Measurements from ENCODE around the gene HBG1. TPM values are rescaled to one million over a fixed set of nuclear protein-coding genes. Genes with fewer than 3 reads are reported as not detected.

Gene HBG1
- total and polyA plus RNA-seq, 2 donors (not counting 3 experiments of a cell fraction or from before 2014, with no cell fraction given) = 0.72 TPM; not detected in 1

DNA sequence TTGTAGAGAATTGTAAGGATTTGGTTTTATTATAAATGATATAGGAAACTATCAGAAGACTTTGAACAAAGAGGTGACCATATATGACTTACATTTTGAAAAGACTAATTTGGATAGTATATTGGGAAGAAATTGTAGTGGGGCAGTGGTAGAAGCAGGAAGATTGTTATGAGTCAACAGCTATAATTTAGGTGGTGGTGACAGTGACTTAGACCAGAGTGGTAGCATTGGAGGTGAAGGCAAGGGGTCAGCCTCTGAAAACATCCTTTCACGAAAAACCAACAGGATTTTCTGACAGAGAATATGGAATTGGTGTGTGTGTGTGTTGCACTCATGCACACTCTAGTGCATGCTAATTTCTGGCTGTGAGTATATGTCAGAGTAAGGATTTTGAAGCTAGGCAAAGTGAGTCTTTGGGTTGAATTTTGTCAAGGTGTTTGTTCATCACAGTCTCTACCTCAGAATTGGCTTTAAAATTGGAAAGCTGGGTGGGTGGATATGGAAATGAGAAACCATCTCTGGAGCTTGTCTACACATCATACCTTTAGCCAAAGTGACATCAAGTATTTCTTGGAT is 28.2 kb upstream of the HBG1 start:
- no peak overlapping the region for H3K27ac ChIP-seq (ENCODE audit: insufficient read depth, low read depth, low read length)
- ChIA-PET CTCF (interaction anchor here (1.0 kb wide), 1 partner anchor 12 kb away, joined by 4 read pairs; no protein-coding TSS in a partner anchor), POLR2A (no interaction called here)
- TF ChIP-seq EZH2 (IDR thresholded peaks at IDR 0.05; ENCODE audit: borderline replicate concordance, low read depth, low read length, severe bottlenecking) (no peak), JUN (IDR thresholded peaks at IDR 0.05; ENCODE audit: borderline replicate concordance, insufficient read depth, insufficient read length, low read depth) (no peak), POLR2AphosphoS5 (IDR thresholded peaks at IDR 0.05; ENCODE audit: insufficient read depth, low read depth, low read length) (no peak), FOS (IDR thresholded peaks at IDR 0.05; ENCODE audit: borderline replicate concordance, insufficient read depth, low read length) (no peak), POLR2A (IDR thresholded peaks at IDR 0.05; ENCODE audit: low read depth, low read length) (no peak), GATA2 (IDR thresholded peaks at IDR 0.05; ENCODE audit: insufficient read depth, insufficient read length, low read depth, low read length) (no peak), MYC (IDR thresholded peaks at IDR 0.05; ENCODE audit: low read depth, low read length) (no peak)
- TF ChIP-seq, protein P1, sequence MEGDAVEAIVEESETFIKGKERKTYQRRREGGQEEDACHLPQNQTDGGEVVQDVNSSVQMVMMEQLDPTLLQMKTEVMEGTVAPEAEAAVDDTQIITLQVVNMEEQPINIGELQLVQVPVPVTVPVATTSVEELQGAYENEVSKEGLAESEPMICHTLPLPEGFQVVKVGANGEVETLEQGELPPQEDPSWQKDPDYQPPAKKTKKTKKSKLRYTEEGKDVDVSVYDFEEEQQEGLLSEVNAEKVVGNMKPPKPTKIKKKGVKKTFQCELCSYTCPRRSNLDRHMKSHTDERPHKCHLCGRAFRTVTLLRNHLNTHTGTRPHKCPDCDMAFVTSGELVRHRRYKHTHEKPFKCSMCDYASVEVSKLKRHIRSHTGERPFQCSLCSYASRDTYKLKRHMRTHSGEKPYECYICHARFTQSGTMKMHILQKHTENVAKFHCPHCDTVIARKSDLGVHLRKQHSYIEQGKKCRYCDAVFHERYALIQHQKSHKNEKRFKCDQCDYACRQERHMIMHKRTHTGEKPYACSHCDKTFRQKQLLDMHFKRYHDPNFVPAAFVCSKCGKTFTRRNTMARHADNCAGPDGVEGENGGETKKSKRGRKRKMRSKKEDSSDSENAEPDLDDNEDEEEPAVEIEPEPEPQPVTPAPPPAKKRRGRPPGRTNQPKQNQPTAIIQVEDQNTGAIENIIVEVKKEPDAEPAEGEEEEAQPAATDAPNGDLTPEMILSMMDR (IDR thresholded peaks at IDR 0.05; ENCODE audit: extremely low read depth in 1 of 2, insufficient read depth in 1 of 2, low read depth in 1 of 2, low read length in 2 of 2) = no peak
- TF ChIP-seq, protein P2, sequence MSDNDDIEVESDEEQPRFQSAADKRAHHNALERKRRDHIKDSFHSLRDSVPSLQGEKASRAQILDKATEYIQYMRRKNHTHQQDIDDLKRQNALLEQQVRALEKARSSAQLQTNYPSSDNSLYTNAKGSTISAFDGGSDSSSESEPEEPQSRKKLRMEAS (IDR thresholded peaks at IDR 0.05; ENCODE audit: insufficient read depth, insufficient read length) = no peak
- H3K79me2 ChIP-seq (ENCODE audit: control insufficient read depth, insufficient read depth, low read length) = no peaks in the 10 kb centered on the region
- no peak overlapping the region for H3K4me3 ChIP-seq (replicated peaks in 1 of 3; ENCODE audit: insufficient read depth in 1 of 3, low read depth in 1 of 3, low read length in 3 of 3)
- H3K27me3 ChIP-seq (ENCODE audit: control insufficient read depth in 2 of 2, insufficient read depth in 2 of 2, low read length in 2 of 2) = no peaks in the 10 kb centered on the region
- no peaks in the 10 kb centered on the region for H3K9me1 ChIP-seq (replicated peaks; ENCODE audit: control insufficient read depth, extremely low read depth, insufficient read depth, low read length)
- H2AFZ ChIP-seq (ENCODE audit: low read depth, low read length) = no peak overlapping the region
- no peaks in the 10 kb centered on the region for H4K20me1 ChIP-seq (replicated peaks; ENCODE audit: control insufficient read depth, extremely low read depth, insufficient read depth, low read length)
- DNase-seq (ENCODE audit: low read depth, low spot score) (no peak), FAIRE-seq (no peak)
- dilution Hi-C loops (cut with MboI; ENCODE audit: extremely low pct_ligation_motif_present, low sequenced_read_pairs) = no loop called here
- H3K9me3 ChIP-seq (replicated peaks; ENCODE audit: control insufficient read depth, insufficient read depth, low read length) = no peaks in the 10 kb centered on the region
- no peaks in the 10 kb centered on the region for H3K36me3 ChIP-seq (ENCODE audit: control insufficient read depth in 2 of 2, extremely low read depth in 1 of 2, insufficient read depth in 2 of 2, low read length in 2 of 2)
- H3K4me2 ChIP-seq (ENCODE audit: insufficient read depth, low read length) = no peak overlapping the region
- H3K4me1 ChIP-seq (ENCODE audit: control insufficient read depth, extremely low read depth, insufficient read depth, low read length) = peaks cover 11% of the 10 kb centered on the region
- no TSS peak for BruUV-seq (replicated peaks)
- H3K9ac ChIP-seq (replicated peaks; ENCODE audit: extremely low read depth, insufficient read depth, low read length) = no peak overlapping the region
- intact Hi-C loops (cut with micrococcal nuclease) = no loop called here

Data from endothelial cell of umbilical vein (primary cell).